Measurements from ENCODE around the gene HSBP1L1.

Gene HSBP1L1

DNA sequence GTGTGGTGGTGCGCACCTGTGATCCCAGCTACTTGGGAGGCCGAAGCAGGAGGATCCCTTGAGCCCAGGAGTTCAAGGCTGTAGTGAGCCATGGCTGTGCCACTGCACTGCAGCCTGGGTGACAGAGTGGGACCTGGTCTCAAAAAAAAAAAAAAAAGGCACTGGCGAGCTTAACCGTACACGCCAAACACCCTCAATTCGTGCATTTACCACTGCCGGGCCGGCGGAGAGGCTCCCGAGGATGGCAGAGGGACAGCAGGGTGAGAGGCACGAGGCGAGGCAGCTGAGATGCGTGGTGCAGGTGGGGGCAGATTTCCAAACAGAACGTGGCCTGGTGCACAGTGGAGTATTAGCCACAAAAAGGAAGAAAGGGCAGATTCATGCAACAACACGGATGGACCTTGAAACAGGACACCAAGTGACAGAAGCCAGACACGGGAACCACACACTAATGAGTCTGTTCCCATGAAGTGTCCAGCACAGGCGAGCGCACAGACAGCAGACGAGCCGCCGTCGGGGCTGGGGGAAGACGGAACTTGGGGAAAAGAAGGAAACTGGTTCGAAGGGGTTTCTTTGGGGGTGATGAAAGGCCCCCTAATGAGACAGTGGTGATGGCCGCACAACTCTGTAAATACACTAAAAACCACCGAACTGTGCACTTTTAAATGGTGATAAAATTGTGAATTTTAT is 40.4 kb upstream of the HSBP1L1 start:
- H3K36me3 ChIP-seq (ENCODE audit: control insufficient read depth in 2 of 2, insufficient read depth in 1 of 2, low read length in 2 of 2), result peaks cover 4 to 16% of the 10 kb centered on the region in 2 experiments; a peak in 2 of 3 replicates
- CTCF ChIA-PET, result interaction anchor here (0.7 kb wide), 1 partner anchor 84 kb away, joined by 3 read pairs; no protein-coding TSS in a partner anchor

DNA sequence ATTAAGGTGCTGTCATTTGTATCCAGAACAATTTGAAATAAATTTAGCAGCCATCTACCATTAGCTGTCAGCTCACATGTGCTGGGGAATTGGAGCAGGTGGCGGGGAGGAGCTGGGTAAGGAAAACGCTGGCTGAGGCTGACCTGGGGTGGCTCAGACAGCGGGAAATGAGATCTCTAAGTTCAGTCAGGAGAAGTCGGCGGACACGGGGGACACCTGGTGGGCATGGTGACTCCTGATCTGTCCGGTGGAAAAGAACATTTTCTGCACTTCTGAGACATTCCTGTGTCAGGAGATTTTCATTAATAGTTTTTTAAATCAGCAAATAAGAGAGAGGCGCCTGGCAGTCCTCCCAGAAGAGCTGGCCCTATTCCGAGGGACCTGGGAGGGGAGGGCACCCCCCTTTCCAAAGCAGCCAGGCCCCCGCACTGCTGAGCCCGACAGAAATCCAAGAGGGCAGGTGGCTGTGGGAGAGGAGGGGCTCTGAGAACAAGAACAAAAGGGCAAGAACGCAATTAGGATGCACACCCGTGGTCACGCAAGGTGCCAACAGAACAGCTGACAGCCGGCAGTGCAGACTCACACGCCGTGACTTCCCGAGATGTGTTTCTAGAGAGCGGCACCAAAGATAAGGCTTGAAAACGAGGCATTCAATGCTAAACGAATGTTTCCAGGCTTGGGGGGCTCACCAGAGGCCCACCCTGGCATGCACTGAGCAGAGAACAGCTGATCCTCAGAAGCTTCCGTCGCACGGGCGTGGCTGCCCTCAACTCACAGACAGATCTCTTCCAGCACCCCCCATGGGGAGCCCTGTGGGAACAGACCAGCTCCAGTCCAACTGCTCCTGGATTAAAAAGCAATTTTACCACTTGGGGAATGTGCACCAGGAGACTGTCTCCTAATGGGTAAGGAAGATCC is 39.4 kb upstream of the HSBP1L1 start:
- H3K9me3 ChIP-seq (ENCODE audit: control insufficient read depth, insufficient read depth, low read depth, low read length), result no peaks in the 10 kb centered on the region
- ChIA-PET CTCF (interaction anchor here (0.7 kb wide), 1 partner anchor 85 kb away, joined by 3 read pairs; no protein-coding TSS in a partner anchor), POLR2A (no interaction called here)
- no peak overlapping the region for H3K27ac ChIP-seq (ENCODE audit: extremely low read depth, low read depth, low read length)
- H3K36me3 ChIP-seq (ENCODE audit: control insufficient read depth in 2 of 2, insufficient read depth in 1 of 2, low read length in 2 of 2), result peaks cover 4 to 22% of the 10 kb centered on the region in 2 experiments; a peak in 2 of 3 replicates
- no peak overlapping the region for H3K4me3 ChIP-seq (ENCODE audit: low read depth, low read length)
- no peaks in the 10 kb centered on the region for H3K4me1 ChIP-seq (ENCODE audit: control insufficient read depth, insufficient read depth, low read length)
- TF ChIP-seq KLF10 (tag by site-specific recombination; IDR thresholded peaks at IDR 0.05), result no peak
- no peak for TF ChIP-seq ZFP69B (tag by site-specific recombination; IDR thresholded peaks at IDR 0.05)
- no peak for TF ChIP-seq ZNF747 (tag by site-specific recombination; IDR thresholded peaks at IDR 0.05)
- TF ChIP-seq, protein P1, sequence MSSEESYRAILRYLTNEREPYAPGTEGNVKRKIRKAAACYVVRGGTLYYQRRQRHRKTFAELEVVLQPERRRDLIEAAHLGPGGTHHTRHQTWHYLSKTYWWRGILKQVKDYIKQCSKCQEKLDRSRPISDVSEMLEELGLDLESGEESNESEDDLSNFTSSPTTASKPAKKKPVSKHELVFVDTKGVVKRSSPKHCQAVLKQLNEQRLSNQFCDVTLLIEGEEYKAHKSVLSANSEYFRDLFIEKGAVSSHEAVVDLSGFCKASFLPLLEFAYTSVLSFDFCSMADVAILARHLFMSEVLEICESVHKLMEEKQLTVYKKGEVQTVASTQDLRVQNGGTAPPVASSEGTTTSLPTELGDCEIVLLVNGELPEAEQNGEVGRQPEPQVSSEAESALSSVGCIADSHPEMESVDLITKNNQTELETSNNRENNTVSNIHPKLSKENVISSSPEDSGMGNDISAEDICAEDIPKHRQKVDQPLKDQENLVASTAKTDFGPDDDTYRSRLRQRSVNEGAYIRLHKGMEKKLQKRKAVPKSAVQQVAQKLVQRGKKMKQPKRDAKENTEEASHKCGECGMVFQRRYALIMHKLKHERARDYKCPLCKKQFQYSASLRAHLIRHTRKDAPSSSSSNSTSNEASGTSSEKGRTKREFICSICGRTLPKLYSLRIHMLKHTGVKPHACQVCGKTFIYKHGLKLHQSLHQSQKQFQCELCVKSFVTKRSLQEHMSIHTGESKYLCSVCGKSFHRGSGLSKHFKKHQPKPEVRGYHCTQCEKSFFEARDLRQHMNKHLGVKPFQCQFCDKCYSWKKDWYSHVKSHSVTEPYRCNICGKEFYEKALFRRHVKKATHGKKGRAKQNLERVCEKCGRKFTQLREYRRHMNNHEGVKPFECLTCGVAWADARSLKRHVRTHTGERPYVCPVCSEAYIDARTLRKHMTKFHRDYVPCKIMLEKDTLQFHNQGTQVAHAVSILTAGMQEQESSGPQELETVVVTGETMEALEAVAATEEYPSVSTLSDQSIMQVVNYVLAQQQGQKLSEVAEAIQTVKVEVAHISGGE (tag by site-specific recombination; conservative IDR thresholded peaks at IDR 0.05; ENCODE audit: low read depth), result no peak
- TF ChIP-seq, protein P2, sequence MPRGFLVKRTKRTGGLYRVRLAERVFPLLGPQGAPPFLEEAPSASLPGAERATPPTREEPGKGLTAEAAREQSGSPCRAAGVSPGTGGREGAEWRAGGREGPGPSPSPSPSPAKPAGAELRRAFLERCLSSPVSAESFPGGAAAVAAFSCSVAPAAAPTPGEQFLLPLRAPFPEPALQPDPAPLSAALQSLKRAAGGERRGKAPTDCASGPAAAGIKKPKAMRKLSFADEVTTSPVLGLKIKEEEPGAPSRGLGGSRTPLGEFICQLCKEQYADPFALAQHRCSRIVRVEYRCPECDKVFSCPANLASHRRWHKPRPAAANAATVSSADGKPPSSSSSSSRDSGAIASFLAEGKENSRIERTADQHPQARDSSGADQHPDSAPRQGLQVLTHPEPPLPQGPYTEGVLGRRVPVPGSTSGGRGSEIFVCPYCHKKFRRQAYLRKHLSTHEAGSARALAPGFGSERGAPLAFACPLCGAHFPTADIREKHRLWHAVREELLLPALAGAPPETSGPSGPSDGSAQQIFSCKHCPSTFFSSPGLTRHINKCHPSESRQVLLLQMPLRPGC (tag by site-specific recombination; IDR thresholded peaks at IDR 0.05), result no peak
- no peak for TF ChIP-seq ZNF214 (tag by site-specific recombination; IDR thresholded peaks at IDR 0.05; ENCODE audit: borderline replicate concordance)
- TF ChIP-seq ZNF654 (tag by site-specific recombination; IDR thresholded peaks at IDR 0.05; ENCODE audit: low read depth), result no peak
- TF ChIP-seq ZNF707 (tag by site-specific recombination; IDR thresholded peaks at IDR 0.05), result no peak
- no peak for TF ChIP-seq KLF8 (tag by site-specific recombination; IDR thresholded peaks at IDR 0.05)
- TF ChIP-seq, protein P3, sequence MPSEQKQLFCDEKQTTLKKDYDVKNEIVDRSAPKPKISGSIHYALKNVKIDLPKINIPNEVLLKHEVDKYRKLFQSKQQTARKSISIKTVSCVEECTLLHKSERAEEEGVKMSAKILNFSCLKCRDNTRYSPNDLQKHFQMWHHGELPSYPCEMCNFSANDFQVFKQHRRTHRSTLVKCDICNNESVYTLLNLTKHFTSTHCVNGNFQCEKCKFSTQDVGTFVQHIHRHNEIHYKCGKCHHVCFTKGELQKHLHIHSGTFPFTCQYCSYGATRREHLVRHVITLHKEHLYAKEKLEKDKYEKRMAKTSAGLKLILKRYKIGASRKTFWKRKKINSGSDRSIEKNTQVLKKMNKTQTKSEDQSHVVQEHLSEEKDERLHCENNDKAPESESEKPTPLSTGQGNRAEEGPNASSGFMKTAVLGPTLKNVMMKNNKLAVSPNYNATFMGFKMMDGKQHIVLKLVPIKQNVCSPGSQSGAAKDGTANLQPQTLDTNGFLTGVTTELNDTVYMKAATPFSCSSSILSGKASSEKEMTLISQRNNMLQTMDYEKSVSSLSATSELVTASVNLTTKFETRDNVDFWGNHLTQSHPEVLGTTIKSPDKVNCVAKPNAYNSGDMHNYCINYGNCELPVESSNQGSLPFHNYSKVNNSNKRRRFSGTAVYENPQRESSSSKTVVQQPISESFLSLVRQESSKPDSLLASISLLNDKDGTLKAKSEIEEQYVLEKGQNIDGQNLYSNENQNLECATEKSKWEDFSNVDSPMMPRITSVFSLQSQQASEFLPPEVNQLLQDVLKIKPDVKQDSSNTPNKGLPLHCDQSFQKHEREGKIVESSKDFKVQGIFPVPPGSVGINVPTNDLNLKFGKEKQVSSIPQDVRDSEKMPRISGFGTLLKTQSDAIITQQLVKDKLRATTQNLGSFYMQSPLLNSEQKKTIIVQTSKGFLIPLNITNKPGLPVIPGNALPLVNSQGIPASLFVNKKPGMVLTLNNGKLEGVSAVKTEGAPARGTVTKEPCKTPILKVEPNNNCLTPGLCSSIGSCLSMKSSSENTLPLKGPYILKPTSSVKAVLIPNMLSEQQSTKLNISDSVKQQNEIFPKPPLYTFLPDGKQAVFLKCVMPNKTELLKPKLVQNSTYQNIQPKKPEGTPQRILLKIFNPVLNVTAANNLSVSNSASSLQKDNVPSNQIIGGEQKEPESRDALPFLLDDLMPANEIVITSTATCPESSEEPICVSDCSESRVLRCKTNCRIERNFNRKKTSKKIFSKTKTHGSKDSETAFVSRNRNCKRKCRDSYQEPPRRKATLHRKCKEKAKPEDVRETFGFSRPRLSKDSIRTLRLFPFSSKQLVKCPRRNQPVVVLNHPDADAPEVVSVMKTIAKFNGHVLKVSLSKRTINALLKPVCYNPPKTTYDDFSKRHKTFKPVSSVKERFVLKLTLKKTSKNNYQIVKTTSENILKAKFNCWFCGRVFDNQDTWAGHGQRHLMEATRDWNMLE (tag by site-specific recombination; conservative IDR thresholded peaks at IDR 0.05; ENCODE audit: low read depth), result no peak
- no peak for TF ChIP-seq SP2 (tag by site-specific recombination; IDR thresholded peaks at IDR 0.05)

More for the DNA sequence above, 40.4 kb upstream of the HSBP1L1 start:
- TF ChIP-seq, protein P4, sequence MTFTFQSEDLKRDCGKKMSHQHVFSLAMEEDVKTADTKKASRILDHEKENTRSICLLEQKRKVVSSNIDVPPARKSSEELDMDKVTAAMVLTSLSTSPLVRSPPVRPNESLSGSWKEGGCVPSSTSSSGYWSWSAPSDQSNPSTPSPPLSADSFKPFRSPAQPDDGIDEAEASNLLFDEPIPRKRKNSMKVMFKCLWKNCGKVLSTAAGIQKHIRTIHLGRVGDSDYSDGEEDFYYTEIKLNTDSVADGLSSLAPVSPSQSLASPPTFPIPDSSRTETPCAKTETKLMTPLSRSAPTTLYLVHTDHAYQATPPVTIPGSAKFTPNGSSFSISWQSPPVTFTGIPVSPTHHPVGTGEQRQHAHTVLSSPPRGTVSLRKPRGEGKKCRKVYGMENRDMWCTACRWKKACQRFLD (tag by site-specific recombination; IDR thresholded peaks at IDR 0.05), result no peak
- TF ChIP-seq ZNF654 (tag by site-specific recombination; IDR thresholded peaks at IDR 0.05; ENCODE audit: low read depth) (no peak), ZNF610 (tag by site-specific recombination; IDR thresholded peaks at IDR 0.05; ENCODE audit: borderline replicate concordance) (no peak), TRIM28 (IDR thresholded peaks at IDR 0.05; ENCODE audit: borderline replicate concordance, low read length) (no peak), ZNF501 (tag by site-specific recombination; IDR thresholded peaks at IDR 0.05) (no peak), GLIS2 (tag by site-specific recombination; IDR thresholded peaks at IDR 0.05) (no peak)
- TF ChIP-seq, protein P5, sequence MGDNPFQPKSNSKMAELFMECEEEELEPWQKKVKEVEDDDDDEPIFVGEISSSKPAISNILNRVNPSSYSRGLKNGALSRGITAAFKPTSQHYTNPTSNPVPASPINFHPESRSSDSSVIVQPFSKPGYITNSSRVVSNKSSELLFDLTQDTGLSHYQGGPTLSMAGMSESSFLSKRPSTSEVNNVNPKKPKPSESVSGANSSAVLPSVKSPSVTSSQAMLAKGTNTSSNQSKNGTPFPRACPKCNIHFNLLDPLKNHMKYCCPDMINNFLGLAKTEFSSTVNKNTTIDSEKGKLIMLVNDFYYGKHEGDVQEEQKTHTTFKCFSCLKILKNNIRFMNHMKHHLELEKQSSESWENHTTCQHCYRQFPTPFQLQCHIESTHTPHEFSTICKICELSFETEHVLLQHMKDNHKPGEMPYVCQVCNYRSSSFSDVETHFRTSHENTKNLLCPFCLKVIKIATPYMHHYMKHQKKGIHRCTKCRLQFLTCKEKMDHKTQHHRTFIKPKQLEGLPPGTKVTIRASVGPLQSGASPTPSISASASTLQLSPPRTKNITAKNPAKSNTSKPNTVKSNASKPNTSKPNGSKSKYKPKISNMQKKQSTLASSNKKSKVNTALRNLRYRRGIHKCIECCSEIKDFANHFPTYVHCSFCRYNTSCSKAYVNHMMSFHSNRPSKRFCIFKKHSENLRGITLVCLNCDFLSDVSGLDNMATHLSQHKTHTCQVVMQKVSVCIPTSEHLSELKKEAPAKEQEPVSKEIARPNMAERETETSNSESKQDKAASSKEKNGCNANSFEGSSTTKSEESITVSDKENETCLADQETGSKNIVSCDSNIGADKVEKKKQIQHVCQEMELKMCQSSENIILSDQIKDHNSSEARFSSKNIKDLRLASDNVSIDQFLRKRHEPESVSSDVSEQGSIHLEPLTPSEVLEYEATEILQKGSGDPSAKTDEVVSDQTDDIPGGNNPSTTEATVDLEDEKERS (tag by site-specific recombination; IDR thresholded peaks at IDR 0.05), result no peak
- no peaks in the 10 kb centered on the region for H3K4me1 ChIP-seq (ENCODE audit: control insufficient read depth, insufficient read depth, low read length)
- no peaks in the 10 kb centered on the region for H3K9me3 ChIP-seq (ENCODE audit: control insufficient read depth, insufficient read depth, low read depth, low read length)
- no peak overlapping the region for H3K27ac ChIP-seq (ENCODE audit: extremely low read depth, low read depth, low read length)
- POLR2A ChIA-PET, result no interaction called here
- H3K4me3 ChIP-seq (ENCODE audit: low read depth, low read length), result no peak overlapping the region

Measured in HEK293 (cell line).